Measurements from ENCODE around the gene PTPRD.

DNA sequence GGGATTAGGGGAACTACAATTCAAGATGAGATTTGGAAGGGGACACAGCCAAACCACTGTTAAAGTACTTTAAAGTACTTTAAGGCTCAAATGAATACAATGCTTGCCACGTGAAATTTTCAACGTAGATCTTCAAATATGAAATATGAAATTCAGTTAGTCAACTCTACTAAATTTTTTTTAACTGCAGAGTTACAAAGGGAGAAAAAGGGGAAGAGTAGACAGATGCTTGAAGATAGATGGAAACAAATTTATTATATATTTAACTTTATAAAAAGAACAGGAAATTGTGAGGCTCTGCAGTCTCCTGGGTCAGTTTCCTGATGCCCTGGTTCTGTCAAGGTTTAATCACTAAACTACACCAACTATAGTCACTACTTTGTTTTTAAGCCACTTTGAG is 2027.8 kb downstream of the PTPRD start:
- TF ChIP-seq, protein P1, sequence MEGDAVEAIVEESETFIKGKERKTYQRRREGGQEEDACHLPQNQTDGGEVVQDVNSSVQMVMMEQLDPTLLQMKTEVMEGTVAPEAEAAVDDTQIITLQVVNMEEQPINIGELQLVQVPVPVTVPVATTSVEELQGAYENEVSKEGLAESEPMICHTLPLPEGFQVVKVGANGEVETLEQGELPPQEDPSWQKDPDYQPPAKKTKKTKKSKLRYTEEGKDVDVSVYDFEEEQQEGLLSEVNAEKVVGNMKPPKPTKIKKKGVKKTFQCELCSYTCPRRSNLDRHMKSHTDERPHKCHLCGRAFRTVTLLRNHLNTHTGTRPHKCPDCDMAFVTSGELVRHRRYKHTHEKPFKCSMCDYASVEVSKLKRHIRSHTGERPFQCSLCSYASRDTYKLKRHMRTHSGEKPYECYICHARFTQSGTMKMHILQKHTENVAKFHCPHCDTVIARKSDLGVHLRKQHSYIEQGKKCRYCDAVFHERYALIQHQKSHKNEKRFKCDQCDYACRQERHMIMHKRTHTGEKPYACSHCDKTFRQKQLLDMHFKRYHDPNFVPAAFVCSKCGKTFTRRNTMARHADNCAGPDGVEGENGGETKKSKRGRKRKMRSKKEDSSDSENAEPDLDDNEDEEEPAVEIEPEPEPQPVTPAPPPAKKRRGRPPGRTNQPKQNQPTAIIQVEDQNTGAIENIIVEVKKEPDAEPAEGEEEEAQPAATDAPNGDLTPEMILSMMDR (IDR thresholded peaks at IDR 0.05 in 4 of 5, conservative IDR thresholded peaks at IDR 0.05 in 1 of 5) = no peak
- no peak for TF ChIP-seq POLR2A (IDR thresholded peaks at IDR 0.05)
